Suppressor macrophage treated with lipopolysaccharide for 4 hours (primary cell): ENCODE measurements around the gene PGGHG.
"Not testable (repeated sequence)": the region's sequence is repeated elsewhere in the genome, so short reads cannot be mapped to it uniquely, and the experiment has no call there.

Source experiments
- DNase-seq: peaks from one replicate; pipeline ENCODE4 v3.0.0-alpha.2; 2020

PGGHG gene

DNA sequence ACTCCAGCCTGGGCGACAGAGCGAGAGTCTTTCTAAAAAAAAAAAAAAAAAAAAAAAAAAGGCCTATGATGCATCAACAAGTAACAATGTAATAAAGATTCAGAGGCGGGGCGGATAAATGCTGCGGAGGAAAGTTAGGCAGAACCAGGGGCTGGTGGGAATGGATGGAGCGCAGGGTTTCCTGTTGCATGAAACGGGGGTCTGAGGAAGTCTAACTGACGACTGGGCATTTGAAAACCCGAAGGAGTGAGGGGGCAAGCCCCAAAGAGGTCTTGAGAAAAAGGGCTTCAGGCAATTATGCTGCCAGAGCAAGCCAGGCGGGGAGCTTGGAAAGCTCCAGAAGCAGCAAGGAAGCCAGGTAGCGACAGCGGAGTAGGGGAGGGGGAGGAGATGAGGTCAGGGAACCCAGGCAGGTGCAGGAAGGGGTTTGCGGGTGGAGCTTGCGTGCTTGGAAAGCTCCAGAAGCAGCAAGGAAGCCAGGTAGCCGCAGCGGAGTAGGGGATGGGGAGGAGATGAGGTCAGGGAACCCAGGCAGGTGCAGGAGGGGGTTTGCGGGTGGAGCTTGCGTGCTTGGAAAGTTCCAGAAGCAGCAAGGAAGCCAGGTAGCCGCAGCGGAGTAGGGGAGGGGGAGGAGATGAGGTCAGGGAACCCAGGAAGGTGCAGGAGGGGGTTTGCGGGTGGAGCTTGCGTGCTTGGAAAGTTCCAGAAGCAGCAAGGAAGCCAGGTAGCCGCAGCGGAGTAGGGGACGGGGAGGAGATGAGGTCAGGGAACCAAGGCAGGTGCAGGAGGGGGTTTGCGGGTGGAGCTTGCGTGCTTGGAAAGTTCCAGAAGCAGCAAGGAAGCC, 1.7 kb upstream of the PGGHG start:
- not testable (repeated sequence) for DNase-seq

GRCh38 chr11:287821-288477, 977 bp upstream of the PGGHG start:
- DNase-seq, result no peak

DNA sequence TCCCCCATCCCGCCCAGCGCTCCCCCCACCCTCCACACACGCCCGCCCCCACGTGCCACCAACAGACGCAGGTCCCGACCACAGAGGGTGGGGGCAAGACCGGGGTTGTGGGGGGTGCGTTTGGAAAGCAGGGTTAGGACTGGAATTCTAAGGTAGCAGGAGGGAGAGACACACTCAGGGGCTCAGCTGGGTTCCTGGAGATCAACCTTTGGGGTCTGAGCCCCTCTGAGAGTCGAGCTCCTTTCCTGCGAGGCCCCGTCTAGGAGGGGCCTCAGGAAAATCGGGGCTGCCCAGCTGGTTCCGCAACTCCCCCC, 429 bp downstream of the PGGHG start:
- DNase-seq, result no peak

- no peak for DNase-seq
Observed at GRCh38 chr11:289712-290620, 1.0 kb downstream of the PGGHG start.

DNA sequence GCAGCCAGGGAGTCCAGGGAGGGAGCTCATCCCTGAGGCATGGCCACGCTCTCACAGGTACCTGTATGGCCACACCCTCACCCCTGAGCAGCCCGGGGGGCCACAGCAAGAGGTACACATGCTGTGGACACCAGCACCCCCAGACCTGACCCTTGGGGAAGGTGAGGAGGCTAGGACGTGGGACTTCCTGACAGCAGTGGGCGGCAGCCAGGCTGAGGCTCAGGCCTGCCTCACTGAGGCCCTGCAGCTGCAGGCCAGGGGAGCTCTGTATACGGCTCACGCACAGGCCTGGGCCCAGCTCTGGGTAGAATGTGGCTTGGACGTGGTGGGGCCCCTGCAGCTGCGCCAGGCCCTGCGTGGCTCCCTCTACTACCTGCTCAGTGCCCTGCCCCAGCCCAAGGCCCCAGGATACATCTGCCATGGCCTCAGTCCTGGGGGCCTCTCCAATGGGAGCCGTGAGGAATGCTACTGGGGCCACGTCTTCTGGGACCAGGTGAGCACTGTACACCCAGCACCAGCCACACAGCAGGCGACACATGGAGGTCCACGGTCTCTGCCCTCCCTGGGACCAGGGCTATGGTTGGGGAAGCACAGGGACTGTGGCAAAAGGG, 1.8 kb downstream of the PGGHG start:
- no peak for DNase-seq

DNA sequence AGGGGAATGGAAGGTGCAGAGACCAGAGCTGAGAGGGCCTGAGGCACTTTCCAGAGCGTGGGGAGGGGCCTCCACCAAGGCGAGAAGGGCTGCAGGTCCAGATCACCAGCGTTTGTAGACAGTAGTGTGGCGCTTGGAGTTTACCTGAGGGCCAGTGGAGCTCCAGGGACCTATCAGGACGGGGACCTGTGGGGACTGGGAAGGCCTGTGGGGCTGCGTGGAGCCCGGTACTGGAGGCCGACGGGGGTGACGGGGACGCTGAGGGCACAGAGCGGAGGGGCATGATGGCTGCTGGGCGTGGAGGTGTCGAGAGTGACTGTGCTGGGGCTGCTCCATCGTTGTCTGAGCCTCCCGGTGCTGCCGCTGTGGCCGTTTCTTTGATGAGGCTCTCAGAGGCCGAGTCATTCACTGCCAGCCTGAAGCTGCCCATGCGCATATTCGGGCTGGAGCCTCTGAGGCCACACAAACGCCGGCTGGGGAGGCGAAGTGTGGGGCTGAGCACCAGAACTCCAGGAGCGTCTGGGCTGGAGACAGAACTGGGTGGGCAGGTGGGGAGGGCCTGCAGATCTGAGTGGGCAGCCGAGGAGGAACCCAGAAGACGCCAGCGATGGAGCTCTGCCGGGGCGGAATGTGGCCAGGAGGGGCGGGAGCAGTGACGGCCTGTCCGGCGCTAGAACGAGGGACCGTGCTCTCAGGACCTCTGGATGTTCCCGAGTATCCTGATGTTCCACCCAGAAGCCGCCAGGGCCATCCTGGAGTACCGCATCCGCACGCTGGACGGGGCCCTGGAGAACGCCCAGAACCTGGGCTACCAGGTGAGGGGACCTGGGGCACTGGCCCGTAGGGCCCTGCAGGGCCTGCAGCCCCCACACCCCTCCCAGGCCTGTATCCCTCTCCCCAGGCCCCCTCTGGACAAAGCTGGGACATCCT, 2.6 kb downstream of the PGGHG start:
- DNase-seq, result no peak

GRCh38 chr11:292211-293121, 3.5 kb downstream of the PGGHG start:
- no peak for DNase-seq

- no peak for DNase-seq
Observed at GRCh38 chr11:293271-293851, 4.4 kb downstream of the PGGHG start.

GRCh38 chr11:293852-294661, 5.1 kb downstream of the PGGHG start:
- no peak for DNase-seq

DNA sequence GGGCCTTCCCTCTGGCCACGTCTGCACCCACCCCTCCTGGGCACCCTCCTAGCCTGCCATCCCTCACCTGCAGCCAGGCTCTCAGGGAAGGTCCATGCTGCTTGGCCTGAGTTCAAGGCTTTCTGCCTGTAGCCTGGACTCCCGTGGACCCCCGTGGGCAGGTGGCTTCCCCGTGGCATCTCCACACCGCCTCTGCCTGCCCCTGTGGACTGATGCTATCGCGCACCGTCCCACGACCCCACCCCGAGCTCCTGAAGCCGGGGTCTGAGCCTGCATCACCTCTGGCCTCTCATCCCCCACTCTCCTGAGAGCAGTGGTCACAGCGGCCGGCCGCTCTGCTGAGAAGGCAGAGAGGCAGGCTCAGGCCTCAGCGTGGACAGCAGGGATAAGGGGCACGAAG, 5.9 kb downstream of the PGGHG start:
- DNase-seq, result no peak

- DNase-seq, result no peak
Observed at GRCh38 chr11:295351-296170, 6.6 kb downstream of the PGGHG start.

GRCh38 chr11:296171-297050, 7.5 kb downstream of the PGGHG start:
- no peak for DNase-seq

DNA sequence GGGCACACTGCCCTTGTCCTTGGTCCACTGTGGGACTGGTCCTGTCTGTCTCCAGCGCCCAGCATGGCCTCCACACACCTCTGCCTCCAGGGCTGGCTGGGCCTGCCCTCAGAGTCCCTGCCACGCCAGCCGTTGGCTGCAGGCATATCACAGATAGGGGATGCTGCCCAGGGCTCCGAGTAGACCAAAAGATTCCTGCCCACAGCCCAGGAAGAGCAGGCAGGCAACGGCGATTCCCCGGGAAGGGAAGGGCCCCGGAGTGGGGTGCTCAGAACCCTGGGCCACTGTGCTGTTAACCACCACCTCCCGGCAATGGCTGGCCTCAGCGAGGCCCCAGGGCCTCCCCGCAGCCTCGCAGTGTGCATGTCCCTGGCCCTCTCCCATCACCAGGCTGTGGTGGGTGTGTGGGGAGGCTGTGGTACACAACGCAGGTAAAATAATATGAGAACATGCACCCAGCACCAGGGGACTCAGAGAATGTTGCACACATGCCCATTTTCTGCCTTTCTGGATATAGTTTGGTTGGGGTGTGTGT, 8.2 kb downstream of the PGGHG start:
- no peak for DNase-seq

DNA sequence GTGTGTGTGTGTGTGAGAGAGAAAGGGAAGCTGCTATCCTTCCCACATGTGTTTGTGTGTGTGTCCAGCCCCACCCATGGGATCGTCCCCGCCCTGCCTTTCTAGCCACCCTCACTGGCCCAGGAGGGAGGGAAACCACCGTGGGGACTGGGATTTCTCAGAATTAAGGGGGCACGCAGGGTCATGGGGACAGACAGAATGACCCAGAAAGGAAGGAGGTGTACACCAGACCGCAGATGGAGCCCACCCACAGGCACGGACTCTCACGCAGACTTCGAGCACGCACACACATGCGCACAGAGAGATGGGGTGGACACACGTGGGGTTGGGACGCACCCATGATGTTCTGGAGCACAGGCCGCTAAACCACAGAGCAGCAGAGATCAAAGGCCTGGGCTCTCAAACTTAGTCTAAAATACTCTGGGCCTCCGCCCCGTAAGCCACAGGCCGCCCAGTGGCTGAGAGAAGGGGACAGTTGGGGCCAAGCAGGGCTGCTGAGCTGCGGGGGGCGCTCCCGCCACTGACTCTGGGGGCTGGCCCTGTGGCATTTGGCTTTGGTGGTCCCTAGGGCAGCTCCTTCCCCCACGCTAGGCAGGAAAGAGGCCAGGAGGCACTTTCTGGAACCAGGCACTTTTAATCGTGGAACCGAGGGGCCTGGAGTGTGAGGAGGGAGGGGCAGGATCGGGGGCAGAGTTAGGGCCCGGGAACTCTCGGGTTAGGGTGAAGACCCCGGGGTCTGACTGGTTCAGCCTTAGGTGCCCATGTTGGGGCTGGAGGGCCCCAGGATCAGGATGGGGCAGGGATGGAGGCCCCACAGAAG, 8.9 kb downstream of the PGGHG start:
- no peak for DNase-seq

GRCh38 chr11:298406-299065, 9.6 kb downstream of the PGGHG start:
- DNase-seq, result no peak
